GM12878 (cell line): ENCODE data around the gene ASCC2.

Experiments used
- HDAC6 ChIP-seq: fragments of 200-600 bp; sonication (generic); IDR thresholded peaks from one replicate; pipeline ENCODE4 v1.8.0; 2017; ENCODE audit warnings: antibody characterized with exemption; ENCODE audit not compliant: unreplicated experiment
- TF ChIP-seq, protein P1 (sequence below): IDR thresholded peaks from 2 replicates; pipeline ENCODE4 v1.6.1; 2012; ENCODE audit warnings: low read depth, low read length, improper control_type of control experiment
- TF ChIP-seq, protein P2 (sequence below): IDR thresholded peaks from 2 replicates; pipeline ENCODE4 v1.6.1; 2012; ENCODE audit warnings: mild to moderate bottlenecking, low read depth, low read length
- TF ChIP-seq, protein P3 (sequence below): fragments of 450-650 bp; formaldehyde crosslinking; IDR thresholded peaks from 2 replicates; pipeline ENCODE4 v1.5.0; 2022; ENCODE audit warnings: mild to moderate bottlenecking, missing genetic modification characterization
- TF ChIP-seq, protein P4 (sequence below), 3 experiments: IDR thresholded peaks in 2 of 3; conservative IDR thresholded peaks in 1 of 3; 2 replicates each; pipeline ENCODE4 v1.5.1; 2011; ENCODE audit warnings: low read depth in 3 of 3, low read length in 3 of 3, mild to moderate bottlenecking in 3 of 3, control low read depth in 2 of 3, moderate library complexity in 2 of 3, inconsistent platforms in 1 of 3, mixed read lengths in 1 of 3; ENCODE audit not compliant: control insufficient read depth in 2 of 3, insufficient read depth in 1 of 3; ENCODE audit errors: extremely low read depth in 1 of 3

DNA sequence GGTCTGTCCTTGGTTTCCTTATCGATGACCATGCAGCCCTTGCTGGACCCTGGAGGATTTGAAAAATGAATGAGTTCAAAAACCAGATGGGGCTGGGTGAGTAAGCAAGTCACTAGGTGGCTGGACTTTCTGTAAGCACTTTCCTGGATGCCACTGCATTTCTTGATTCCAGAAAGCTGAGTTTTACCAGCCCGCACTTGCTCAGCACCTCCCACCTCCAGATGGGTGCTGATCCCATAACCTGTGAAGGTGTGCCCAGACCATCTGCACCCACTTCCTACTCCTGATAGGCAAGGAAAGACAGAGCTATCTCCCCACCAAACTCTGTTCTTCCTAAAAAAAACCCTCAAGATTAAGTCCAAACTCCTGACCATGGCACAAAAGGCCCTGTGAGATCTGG lies 21.1 kb downstream of the ASCC2 start:
- TF ChIP-seq HDAC6: no peak
- TF ChIP-seq, protein P1, sequence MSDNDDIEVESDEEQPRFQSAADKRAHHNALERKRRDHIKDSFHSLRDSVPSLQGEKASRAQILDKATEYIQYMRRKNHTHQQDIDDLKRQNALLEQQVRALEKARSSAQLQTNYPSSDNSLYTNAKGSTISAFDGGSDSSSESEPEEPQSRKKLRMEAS: no peak
- TF ChIP-seq, protein P2, sequence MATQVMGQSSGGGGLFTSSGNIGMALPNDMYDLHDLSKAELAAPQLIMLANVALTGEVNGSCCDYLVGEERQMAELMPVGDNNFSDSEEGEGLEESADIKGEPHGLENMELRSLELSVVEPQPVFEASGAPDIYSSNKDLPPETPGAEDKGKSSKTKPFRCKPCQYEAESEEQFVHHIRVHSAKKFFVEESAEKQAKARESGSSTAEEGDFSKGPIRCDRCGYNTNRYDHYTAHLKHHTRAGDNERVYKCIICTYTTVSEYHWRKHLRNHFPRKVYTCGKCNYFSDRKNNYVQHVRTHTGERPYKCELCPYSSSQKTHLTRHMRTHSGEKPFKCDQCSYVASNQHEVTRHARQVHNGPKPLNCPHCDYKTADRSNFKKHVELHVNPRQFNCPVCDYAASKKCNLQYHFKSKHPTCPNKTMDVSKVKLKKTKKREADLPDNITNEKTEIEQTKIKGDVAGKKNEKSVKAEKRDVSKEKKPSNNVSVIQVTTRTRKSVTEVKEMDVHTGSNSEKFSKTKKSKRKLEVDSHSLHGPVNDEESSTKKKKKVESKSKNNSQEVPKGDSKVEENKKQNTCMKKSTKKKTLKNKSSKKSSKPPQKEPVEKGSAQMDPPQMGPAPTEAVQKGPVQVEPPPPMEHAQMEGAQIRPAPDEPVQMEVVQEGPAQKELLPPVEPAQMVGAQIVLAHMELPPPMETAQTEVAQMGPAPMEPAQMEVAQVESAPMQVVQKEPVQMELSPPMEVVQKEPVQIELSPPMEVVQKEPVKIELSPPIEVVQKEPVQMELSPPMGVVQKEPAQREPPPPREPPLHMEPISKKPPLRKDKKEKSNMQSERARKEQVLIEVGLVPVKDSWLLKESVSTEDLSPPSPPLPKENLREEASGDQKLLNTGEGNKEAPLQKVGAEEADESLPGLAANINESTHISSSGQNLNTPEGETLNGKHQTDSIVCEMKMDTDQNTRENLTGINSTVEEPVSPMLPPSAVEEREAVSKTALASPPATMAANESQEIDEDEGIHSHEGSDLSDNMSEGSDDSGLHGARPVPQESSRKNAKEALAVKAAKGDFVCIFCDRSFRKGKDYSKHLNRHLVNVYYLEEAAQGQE: no peak
- TF ChIP-seq, protein P3, sequence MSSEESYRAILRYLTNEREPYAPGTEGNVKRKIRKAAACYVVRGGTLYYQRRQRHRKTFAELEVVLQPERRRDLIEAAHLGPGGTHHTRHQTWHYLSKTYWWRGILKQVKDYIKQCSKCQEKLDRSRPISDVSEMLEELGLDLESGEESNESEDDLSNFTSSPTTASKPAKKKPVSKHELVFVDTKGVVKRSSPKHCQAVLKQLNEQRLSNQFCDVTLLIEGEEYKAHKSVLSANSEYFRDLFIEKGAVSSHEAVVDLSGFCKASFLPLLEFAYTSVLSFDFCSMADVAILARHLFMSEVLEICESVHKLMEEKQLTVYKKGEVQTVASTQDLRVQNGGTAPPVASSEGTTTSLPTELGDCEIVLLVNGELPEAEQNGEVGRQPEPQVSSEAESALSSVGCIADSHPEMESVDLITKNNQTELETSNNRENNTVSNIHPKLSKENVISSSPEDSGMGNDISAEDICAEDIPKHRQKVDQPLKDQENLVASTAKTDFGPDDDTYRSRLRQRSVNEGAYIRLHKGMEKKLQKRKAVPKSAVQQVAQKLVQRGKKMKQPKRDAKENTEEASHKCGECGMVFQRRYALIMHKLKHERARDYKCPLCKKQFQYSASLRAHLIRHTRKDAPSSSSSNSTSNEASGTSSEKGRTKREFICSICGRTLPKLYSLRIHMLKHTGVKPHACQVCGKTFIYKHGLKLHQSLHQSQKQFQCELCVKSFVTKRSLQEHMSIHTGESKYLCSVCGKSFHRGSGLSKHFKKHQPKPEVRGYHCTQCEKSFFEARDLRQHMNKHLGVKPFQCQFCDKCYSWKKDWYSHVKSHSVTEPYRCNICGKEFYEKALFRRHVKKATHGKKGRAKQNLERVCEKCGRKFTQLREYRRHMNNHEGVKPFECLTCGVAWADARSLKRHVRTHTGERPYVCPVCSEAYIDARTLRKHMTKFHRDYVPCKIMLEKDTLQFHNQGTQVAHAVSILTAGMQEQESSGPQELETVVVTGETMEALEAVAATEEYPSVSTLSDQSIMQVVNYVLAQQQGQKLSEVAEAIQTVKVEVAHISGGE: no peak
- TF ChIP-seq, protein P4, sequence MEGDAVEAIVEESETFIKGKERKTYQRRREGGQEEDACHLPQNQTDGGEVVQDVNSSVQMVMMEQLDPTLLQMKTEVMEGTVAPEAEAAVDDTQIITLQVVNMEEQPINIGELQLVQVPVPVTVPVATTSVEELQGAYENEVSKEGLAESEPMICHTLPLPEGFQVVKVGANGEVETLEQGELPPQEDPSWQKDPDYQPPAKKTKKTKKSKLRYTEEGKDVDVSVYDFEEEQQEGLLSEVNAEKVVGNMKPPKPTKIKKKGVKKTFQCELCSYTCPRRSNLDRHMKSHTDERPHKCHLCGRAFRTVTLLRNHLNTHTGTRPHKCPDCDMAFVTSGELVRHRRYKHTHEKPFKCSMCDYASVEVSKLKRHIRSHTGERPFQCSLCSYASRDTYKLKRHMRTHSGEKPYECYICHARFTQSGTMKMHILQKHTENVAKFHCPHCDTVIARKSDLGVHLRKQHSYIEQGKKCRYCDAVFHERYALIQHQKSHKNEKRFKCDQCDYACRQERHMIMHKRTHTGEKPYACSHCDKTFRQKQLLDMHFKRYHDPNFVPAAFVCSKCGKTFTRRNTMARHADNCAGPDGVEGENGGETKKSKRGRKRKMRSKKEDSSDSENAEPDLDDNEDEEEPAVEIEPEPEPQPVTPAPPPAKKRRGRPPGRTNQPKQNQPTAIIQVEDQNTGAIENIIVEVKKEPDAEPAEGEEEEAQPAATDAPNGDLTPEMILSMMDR (IDR thresholded peaks at IDR 0.05 in 2 of 3, conservative IDR thresholded peaks at IDR 0.05 in 1 of 3; ENCODE audit: control insufficient read depth in 2 of 3, extremely low read depth in 1 of 3, insufficient read depth in 1 of 3, low read depth in 3 of 3, low read length in 3 of 3): no peak
